Caco-2 (cell line): ENCODE measurements around the gene ARSB. TPM values are rescaled to one million over a fixed set of nuclear protein-coding genes. Genes with fewer than 3 reads are reported as not detected.
A peak's percentile ranks its signal among the peaks of the same experiment; 100 is the strongest.

Source experiments
- BruUV-seq: library from RNA; stranded (reverse); fragments of 400-500 nt; replicated peaks from 2 replicates; lab custom pipeline; 2021; lab: Mats Ljungman, UMichigan
- CTCF ChIA-PET: fragments of 300-600 bp; sonication (Branson Sonifier 250); formaldehyde crosslinking; loops from one replicate; lab custom pipeline; 2022; ENCODE audit warnings: antibody characterized with exemption; lab: Charles Lee
- POLR2A ChIA-PET: fragments of 300-600 bp; sonication (Branson Sonifier 250); formaldehyde crosslinking; loops from one replicate; lab custom pipeline; 2022; ENCODE audit warnings: antibody characterized with exemption; lab: Charles Lee
- DNase-seq, 2 experiments: peaks; one replicate each; pipeline versions ENCODE4 v3.0.0 to v3.0.0-alpha.2; 2020 to 2022
- H3K27me3 ChIP-seq: replicated peaks from 2 replicates; pipeline ENCODE4 v1.6.0; 2011; ENCODE audit warnings: low read length; ENCODE audit not compliant: control insufficient read depth, insufficient read depth
- H3K36me3 ChIP-seq: 2 replicates; pipeline ENCODE4 v1.5.1; 2011; ENCODE audit warnings: low read length; ENCODE audit not compliant: control insufficient read depth, insufficient read depth
- H3K4me1 ChIP-seq: fragments of 250-450 bp; sonication (Bioruptor Pico); 2 replicates; pipeline ENCODE4 v1.5.1; 2020; ENCODE audit warnings: mild to moderate bottlenecking
- H3K4me3 ChIP-seq: 2 replicates; pipeline ENCODE4 v1.5.1; 2011; ENCODE audit warnings: low read depth, mild to moderate bottlenecking, control low read depth, low read length
- H3K9me3 ChIP-seq: fragments of 250-450 bp; sonication (Bioruptor Pico); 2 replicates; pipeline ENCODE4 v1.5.1; 2020; ENCODE audit warnings: mild to moderate bottlenecking, moderate library complexity
- H3K27ac Mint-ChIP-seq: one replicate; pipeline ENCODE4 v1.8.0; 2022; ENCODE audit warnings: mixed read lengths; ENCODE audit not compliant: unreplicated experiment
- H3K27me3 Mint-ChIP-seq: one replicate; pipeline ENCODE4 v1.8.0; 2022; ENCODE audit warnings: mixed read lengths; ENCODE audit not compliant: insufficient read depth, unreplicated experiment
- H3K36me3 Mint-ChIP-seq: one replicate; pipeline ENCODE4 v1.8.0; 2022; ENCODE audit warnings: mild to moderate bottlenecking, mixed read lengths; ENCODE audit not compliant: insufficient read depth, unreplicated experiment
- H3K4me1 Mint-ChIP-seq: one replicate; pipeline ENCODE4 v1.8.0; 2022; ENCODE audit warnings: low read depth, mixed read lengths; ENCODE audit not compliant: unreplicated experiment
- H3K4me3 Mint-ChIP-seq: one replicate; pipeline ENCODE4 v1.8.0; 2022; ENCODE audit warnings: mild to moderate bottlenecking, moderate library complexity, mixed read lengths; ENCODE audit not compliant: unreplicated experiment
- H3K9me3 Mint-ChIP-seq: one replicate; pipeline ENCODE4 v1.8.0; 2022; ENCODE audit warnings: mixed read lengths; ENCODE audit not compliant: unreplicated experiment
- intact Hi-C: fragments of 100-400 bp; cut with micrococcal nuclease; formaldehyde crosslinking; loops from one replicate; pipeline ENCODE4 v1.10.0; 2022; ENCODE audit not compliant: unreplicated experiment
- total RNA-seq: library from RNA; stranded (reverse); gene quantifications from 2 replicates; pipeline ENCODE4 v1.2.3, GENCODE V29; 2022
- TF ChIP-seq, protein P1 (sequence below), 2 experiments: fragments of 200-600 bp in 1 of 2; IDR thresholded peaks; 1 replicate in 1 of 2; 2 replicates in 1 of 2; pipeline versions ENCODE4 v1.5.1 to v1.8.0; 2011 to 2022; ENCODE audit warnings: antibody characterized with exemption in 1 of 2, control low read depth in 1 of 2, inconsistent platforms in 1 of 2, low read depth in 1 of 2, low read length in 1 of 2, mild to moderate bottlenecking in 1 of 2, moderate library complexity in 1 of 2; ENCODE audit not compliant: insufficient read depth in 1 of 2, severe bottlenecking in 1 of 2, unreplicated experiment in 1 of 2

The ARSB gene
- total RNA-seq, 1 experiment from 2014 or later: 17.4 TPM

DNA sequence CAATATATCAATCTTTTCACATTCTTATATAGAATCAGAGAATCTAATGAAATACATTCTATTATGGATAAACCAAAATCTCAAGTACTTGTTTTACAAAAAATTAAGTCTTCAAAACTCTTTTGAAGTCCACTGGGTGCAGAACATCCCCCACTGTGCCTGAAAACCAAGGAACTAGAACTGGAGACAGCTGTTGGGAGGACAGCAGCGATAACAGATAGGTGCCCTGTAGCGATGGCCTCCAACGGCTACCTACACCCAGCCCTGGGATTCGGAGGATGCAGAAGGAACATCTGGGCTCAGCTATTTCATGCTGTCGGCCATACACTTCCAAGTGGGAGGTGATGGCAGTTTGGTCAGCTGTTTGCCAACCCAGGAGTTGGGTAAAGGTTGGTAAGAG is 207.2 kb downstream of the ARSB start:
- intact Hi-C loops: no loop called here
- Mint-ChIP-seq H3K4me1 (no peaks in the 10 kb centered on the region), H3K4me3 (no peak overlapping the region), H3K27ac (no peak overlapping the region), H3K36me3 (no peaks in the 10 kb centered on the region), H3K9me3 (no peaks in the 10 kb centered on the region), H3K27me3 (no peaks in the 10 kb centered on the region)
- Histone ChIP-seq H3K27me3 (no peaks in the 10 kb centered on the region), H3K4me3 (no peak overlapping the region), H3K9me3 (no peaks in the 10 kb centered on the region), H3K36me3 (no peaks in the 10 kb centered on the region), H3K4me1 (no peaks in the 10 kb centered on the region)
- TF ChIP-seq, protein P1, sequence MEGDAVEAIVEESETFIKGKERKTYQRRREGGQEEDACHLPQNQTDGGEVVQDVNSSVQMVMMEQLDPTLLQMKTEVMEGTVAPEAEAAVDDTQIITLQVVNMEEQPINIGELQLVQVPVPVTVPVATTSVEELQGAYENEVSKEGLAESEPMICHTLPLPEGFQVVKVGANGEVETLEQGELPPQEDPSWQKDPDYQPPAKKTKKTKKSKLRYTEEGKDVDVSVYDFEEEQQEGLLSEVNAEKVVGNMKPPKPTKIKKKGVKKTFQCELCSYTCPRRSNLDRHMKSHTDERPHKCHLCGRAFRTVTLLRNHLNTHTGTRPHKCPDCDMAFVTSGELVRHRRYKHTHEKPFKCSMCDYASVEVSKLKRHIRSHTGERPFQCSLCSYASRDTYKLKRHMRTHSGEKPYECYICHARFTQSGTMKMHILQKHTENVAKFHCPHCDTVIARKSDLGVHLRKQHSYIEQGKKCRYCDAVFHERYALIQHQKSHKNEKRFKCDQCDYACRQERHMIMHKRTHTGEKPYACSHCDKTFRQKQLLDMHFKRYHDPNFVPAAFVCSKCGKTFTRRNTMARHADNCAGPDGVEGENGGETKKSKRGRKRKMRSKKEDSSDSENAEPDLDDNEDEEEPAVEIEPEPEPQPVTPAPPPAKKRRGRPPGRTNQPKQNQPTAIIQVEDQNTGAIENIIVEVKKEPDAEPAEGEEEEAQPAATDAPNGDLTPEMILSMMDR (IDR thresholded peaks at IDR 0.05; ENCODE audit: insufficient read depth in 1 of 2, low read depth in 1 of 2, low read length in 1 of 2, severe bottlenecking in 1 of 2, unreplicated experiment in 1 of 2): no peak
- BruUV-seq: TSS peak; percentile 39
- ChIA-PET POLR2A (no interaction called here), CTCF (no interaction called here)
- no peak for DNase-seq

DNA sequence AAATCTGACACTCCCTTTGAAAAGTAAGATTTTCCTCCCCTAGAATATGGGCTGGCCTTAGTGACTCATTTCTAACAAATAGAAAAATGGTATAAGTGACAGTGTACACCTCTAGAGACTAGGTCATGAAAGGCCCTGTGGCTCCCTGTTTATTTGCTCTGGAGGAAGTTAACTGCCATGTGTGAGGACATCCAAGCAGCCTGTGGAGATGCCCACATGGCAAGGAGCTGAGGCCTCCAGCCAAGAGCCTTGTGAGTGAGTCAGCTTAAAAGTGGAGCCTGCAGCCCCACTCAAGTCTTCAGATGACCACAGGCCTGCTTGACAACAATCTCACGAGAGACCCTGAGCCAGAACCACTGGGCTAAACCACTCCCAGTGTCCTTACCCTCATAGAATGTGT is 208.5 kb downstream of the ARSB start:
- TF ChIP-seq, protein P1 (IDR thresholded peaks at IDR 0.05; ENCODE audit: insufficient read depth in 1 of 2, low read depth in 1 of 2, low read length in 1 of 2, severe bottlenecking in 1 of 2, unreplicated experiment in 1 of 2): no peak
- DNase-seq: no peak
- no peaks in the 10 kb centered on the region for H3K9me3 Mint-ChIP-seq
- Histone ChIP-seq H3K9me3 (no peaks in the 10 kb centered on the region), H3K4me3 (no peak overlapping the region), H3K27me3 (no peaks in the 10 kb centered on the region), H3K4me1 (peaks cover 6% of the 10 kb centered on the region), H3K36me3 (no peaks in the 10 kb centered on the region)
- H3K27me3 Mint-ChIP-seq: no peaks in the 10 kb centered on the region
- H3K4me1 Mint-ChIP-seq: peaks cover 4% of the 10 kb centered on the region
- CTCF ChIA-PET: interaction anchor here (0.8 kb wide), 1 partner anchor 123 kb away, joined by 3 read pairs; no protein-coding TSS in a partner anchor
- no TSS peak for BruUV-seq
- no peaks in the 10 kb centered on the region for H3K36me3 Mint-ChIP-seq
- POLR2A ChIA-PET: no interaction called here
- no peak overlapping the region for H3K27ac Mint-ChIP-seq
- no peak overlapping the region for H3K4me3 Mint-ChIP-seq
- intact Hi-C loops: no loop called here

DNA sequence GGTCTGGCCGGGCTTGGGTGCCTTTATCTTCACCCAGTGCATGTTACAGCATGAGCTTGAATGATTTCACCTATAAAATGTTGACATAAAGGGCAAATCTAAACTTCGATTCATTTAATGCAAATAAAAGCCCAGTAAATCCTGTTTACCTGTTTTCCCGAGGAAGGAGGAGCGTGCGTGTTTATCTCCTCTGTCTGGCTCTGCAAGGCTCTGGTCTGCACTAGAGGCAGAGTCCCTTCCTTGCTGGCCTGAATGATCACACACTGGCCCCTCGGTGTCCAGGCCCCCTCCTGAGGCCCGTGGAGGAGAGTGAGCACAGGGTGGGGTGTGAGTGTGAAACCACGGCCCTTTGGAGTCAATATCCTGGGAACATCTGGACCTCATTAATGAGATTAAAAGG is 211.5 kb downstream of the ARSB start:
- TF ChIP-seq, protein P1 (IDR thresholded peaks at IDR 0.05; ENCODE audit: insufficient read depth in 1 of 2, low read depth in 1 of 2, low read length in 1 of 2, severe bottlenecking in 1 of 2, unreplicated experiment in 1 of 2): no peak
- Histone ChIP-seq H3K27me3 (no peaks in the 10 kb centered on the region), H3K4me3 (no peak overlapping the region), H3K9me3 (no peaks in the 10 kb centered on the region), H3K36me3 (no peaks in the 10 kb centered on the region), H3K4me1 (peaks cover 19% of the 10 kb centered on the region)
- CTCF ChIA-PET: no interaction called here
- intact Hi-C loops: loop anchor here (5.0 kb wide), 1 partner anchor 96 kb away; no protein-coding TSS in a partner anchor
- no peak overlapping the region for H3K27ac Mint-ChIP-seq
- H3K9me3 Mint-ChIP-seq: no peaks in the 10 kb centered on the region
- POLR2A ChIA-PET: no interaction called here
- H3K4me3 Mint-ChIP-seq: no peak overlapping the region
- no peaks in the 10 kb centered on the region for H3K27me3 Mint-ChIP-seq
- no TSS peak for BruUV-seq
- DNase-seq: no peak
- no peaks in the 10 kb centered on the region for H3K36me3 Mint-ChIP-seq
- H3K4me1 Mint-ChIP-seq: peaks cover 8% of the 10 kb centered on the region
